Right atrium auricular region (tissue), 2 donors: ENCODE results near the gene CNST. TPM values are rescaled to one million over a fixed set of nuclear protein-coding genes. Genes with fewer than 3 reads are reported as not detected.

Source experiments
- DNase-seq: peaks from one replicate; pipeline ENCODE4 v3.0.0-alpha.2; 2019; ENCODE audit warnings: low spot score
- H3K27ac ChIP-seq, 2 donors: fragments of 200-600 bp; sonication (generic); 1 replicate in 1 of 2; 2 replicates in 1 of 2; pipeline ENCODE4 v1.5.1; 2016 to 2019
- H3K27me3 ChIP-seq, 2 donors: fragments of 200-600 bp; sonication (generic); one replicate each; pipeline versions ENCODE4 v1.5.1 to v1.6.0; 2017 to 2019
- H3K36me3 ChIP-seq: fragments of 200-600 bp; sonication (generic); one replicate; pipeline ENCODE4 v1.5.1; 2016
- H3K4me1 ChIP-seq, 2 donors: fragments of 200-600 bp; sonication (generic); one replicate each; pipeline versions ENCODE4 v1.5.1 to v1.6.0; 2017 to 2019
- H3K4me3 ChIP-seq, 2 donors: fragments of 200-600 bp; sonication (generic); 1 replicate in 1 of 2; 2 replicates in 1 of 2; pipeline ENCODE4 v1.5.1; 2017 to 2019; ENCODE audit warnings: mild to moderate bottlenecking in 1 of 2, moderate library complexity in 1 of 2
- H3K9me3 ChIP-seq, 2 donors: fragments of 200-600 bp; sonication (generic); one replicate each; pipeline ENCODE4 v1.5.1; 2019
- total RNA-seq, 2 donors: library from RNA; depleted of rRNA; stranded (reverse); fragments of >200 nt; gene quantifications; one replicate each; pipeline ENCODE4 v1.1.0, GENCODE V29; 2016
- TF ChIP-seq, protein P1 (sequence below), 2 donors: fragments of 200-600 bp; sonication (generic); IDR thresholded peaks; one replicate each; pipeline ENCODE4 v1.5.1; 2019; ENCODE audit warnings: antibody characterized with exemption in 2 of 2

The CNST gene
- total RNA-seq, 2 donors from 2014 or later: 15.6 to 19.0 TPM

DNA sequence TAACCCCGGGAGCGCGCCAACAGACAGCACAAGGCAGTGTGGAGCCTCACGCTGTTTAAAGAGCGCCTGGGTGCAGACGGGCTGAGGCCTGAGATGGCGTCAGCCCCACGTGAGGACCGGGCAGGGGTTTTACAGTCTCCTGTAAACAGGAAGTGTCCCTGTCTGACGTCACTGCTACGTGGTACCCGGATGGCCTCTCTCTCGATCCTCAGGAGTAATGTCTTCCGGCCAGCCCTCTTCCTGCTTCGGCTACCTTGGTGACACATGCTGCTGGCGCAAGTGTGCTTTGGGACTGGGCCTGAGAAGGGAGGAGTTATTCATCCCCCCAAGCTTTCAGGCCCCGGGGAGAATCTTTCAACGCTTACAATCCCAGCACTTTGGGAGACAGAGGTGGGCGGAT, 41.2 kb downstream of the CNST start:
- H3K4me3 ChIP-seq: no peak overlapping the region
- peaks cover 0 to 37% of the 10 kb centered on the region in 2 donors for H3K4me1 ChIP-seq
- no peaks in the 10 kb centered on the region for H3K27me3 ChIP-seq
- H3K9me3 ChIP-seq: no peaks in the 10 kb centered on the region
- H3K36me3 ChIP-seq: no peaks in the 10 kb centered on the region
- TF ChIP-seq, protein P1, sequence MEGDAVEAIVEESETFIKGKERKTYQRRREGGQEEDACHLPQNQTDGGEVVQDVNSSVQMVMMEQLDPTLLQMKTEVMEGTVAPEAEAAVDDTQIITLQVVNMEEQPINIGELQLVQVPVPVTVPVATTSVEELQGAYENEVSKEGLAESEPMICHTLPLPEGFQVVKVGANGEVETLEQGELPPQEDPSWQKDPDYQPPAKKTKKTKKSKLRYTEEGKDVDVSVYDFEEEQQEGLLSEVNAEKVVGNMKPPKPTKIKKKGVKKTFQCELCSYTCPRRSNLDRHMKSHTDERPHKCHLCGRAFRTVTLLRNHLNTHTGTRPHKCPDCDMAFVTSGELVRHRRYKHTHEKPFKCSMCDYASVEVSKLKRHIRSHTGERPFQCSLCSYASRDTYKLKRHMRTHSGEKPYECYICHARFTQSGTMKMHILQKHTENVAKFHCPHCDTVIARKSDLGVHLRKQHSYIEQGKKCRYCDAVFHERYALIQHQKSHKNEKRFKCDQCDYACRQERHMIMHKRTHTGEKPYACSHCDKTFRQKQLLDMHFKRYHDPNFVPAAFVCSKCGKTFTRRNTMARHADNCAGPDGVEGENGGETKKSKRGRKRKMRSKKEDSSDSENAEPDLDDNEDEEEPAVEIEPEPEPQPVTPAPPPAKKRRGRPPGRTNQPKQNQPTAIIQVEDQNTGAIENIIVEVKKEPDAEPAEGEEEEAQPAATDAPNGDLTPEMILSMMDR (IDR thresholded peaks at IDR 0.05): no peak
- peak overlapping the region; percentile 8 to 78 for H3K27ac ChIP-seq
- DNase-seq: no peak

DNA sequence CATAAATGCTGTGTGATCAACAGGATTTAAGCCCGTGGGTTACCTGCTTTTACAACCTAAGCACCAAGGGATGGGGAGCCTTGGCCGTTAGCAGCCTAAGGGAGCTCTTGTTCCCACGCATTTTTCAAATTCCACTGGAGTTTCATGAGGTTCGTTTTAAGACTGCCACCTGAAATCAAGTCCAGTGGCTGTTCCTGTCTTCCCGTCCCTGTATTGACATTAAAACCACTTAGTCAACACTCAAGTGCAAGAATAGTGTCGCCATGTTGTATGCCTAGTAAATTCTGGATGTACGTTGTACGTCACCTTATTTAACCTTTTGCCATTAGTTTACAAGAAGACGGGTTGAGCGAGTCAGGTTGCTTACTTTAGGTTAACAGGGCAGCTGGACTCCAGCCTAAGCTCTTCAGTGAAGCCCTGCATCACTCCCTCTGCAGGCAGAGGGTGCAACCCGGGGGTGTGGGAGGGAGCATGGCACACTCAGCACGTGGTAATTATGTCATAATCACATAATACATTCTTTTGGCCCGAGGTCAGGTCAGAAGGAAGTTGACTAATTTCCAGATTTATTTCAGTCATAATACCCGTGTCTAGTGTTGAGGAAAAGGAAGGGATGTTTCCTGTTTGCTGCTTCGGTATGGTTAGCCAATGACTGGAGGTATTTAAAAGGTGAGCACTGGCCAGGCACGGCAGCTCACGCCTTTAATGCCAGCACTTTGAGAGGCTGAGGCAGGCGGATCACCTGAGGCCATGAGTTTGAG, 42.5 kb downstream of the CNST start:
- H3K4me3 ChIP-seq: no peak overlapping the region
- peak overlapping the region; percentile 65 to 78 for H3K27ac ChIP-seq
- DNase-seq: peak; percentile 74
- H3K9me3 ChIP-seq: no peaks in the 10 kb centered on the region
- no peaks in the 10 kb centered on the region for H3K27me3 ChIP-seq
- TF ChIP-seq, protein P1 (IDR thresholded peaks at IDR 0.05): peak in 1 of 2 donors; percentile 51
- no peaks in the 10 kb centered on the region for H3K36me3 ChIP-seq
- peaks cover 0 to 46% of the 10 kb centered on the region in 2 donors for H3K4me1 ChIP-seq

DNA sequence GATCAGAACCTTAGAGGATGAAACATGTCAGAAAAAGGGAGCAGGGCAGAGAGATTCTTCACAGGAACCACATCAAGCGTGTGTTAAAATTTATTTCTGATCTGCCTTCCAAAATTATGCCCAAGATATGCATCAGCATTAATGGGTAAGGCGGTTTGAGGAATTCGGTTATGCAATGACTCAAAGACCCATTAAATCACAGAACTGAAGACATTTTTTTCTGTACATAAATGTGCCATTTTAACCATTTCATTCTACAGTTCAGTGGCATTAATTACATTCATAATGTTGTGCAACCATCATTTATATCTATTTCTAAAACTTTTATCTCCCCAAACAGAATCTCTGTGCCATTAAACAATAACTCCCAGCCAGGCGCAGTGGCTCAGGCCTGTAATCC, 43.4 kb downstream of the CNST start:
- Histone ChIP-seq H3K4me1 (peaks cover 0 to 46% of the 10 kb centered on the region in 2 donors), H3K27ac (peak overlapping the region; percentile 65 to 78), H3K4me3 (no peak overlapping the region), H3K9me3 (no peaks in the 10 kb centered on the region), H3K36me3 (no peaks in the 10 kb centered on the region), H3K27me3 (no peaks in the 10 kb centered on the region)
- DNase-seq: no peak
- TF ChIP-seq, protein P1 (IDR thresholded peaks at IDR 0.05): no peak

DNA sequence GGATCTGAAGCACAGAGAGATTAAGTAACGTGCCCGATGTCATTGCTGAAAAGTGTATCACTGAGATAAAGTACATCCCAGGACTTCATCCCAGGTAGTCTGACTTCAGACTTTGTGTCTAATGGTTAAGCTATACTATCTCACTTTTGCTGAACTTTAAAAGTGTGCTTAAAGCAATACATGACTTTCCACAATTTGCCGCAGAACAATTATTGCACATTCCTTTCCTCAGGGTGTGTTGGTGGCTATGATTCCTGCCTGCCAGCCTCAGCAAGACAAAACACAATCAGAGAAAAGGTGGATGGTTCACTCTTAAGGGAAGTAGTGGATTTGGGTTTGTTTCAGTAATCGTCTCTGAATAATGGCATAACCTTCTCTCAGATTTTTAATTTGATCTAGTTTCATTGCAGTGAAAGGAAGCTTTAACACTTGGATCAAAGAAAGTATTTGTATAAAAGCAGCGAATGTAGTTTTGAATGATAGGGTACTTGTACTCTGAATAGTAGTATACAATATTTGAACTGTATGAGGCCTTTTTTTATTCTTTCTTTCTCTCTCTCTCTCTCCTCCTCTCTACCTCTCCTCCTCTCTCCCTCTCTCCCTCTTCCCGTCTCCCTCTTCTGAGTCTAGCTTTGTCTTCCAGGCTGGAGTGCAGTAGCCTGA, 47.0 kb downstream of the CNST start:
- Histone ChIP-seq H3K36me3 (no peaks in the 10 kb centered on the region), H3K27me3 (no peaks in the 10 kb centered on the region), H3K4me3 (no peak overlapping the region), H3K9me3 (no peaks in the 10 kb centered on the region), H3K4me1 (peaks cover 0 to 61% of the 10 kb centered on the region in 2 donors), H3K27ac (no peak overlapping the region)
- TF ChIP-seq, protein P1 (IDR thresholded peaks at IDR 0.05): no peak
- DNase-seq: no peak

GRCh38 chr1:246617156-246617555, 50.9 kb downstream of the CNST start:
- Histone ChIP-seq H3K4me1 (peaks cover 0 to 35% of the 10 kb centered on the region in 2 donors), H3K27ac (peak overlapping the region in 1 of 2 donors; percentile 43), H3K4me3 (no peak overlapping the region), H3K9me3 (no peaks in the 10 kb centered on the region), H3K27me3 (no peaks in the 10 kb centered on the region), H3K36me3 (peaks cover 7% of the 10 kb centered on the region)
- TF ChIP-seq, protein P1 (IDR thresholded peaks at IDR 0.05): no peak
- DNase-seq: no peak
